DMS 273 (cell line): Measurements from ENCODE around the gene PRSS1.
"Not testable (repeated sequence)": the region's sequence is repeated elsewhere in the genome, so short reads cannot be mapped to it uniquely, and the experiment has no call there.

ENCODE experiments used
- DNase-seq: peaks from one replicate; lab custom pipeline; 2025; ENCODE audit not compliant: unreplicated experiment; lab: John Stamatoyannopoulos, UW

The PRSS1 gene

DNA sequence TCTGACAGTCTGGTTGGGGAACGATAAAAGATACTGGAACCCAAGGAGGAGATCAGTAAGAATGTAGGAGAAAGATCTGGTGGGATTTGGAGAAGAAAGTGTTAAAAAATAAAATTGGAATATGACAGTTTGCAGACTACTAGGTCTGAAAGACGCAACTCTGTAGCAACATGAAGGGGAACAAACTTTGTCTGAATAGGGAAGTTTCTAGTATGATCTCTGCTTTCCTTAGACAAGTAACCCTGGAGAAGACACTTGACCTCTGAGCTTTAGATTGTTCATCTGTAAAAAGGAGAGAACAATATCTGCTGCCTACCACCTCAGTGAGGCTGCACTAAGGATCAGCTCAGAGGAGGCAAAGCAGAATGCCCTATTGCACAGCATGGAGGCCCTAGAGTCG is 3.0 kb upstream of the PRSS1 start:
- DNase-seq: no peak

DNA sequence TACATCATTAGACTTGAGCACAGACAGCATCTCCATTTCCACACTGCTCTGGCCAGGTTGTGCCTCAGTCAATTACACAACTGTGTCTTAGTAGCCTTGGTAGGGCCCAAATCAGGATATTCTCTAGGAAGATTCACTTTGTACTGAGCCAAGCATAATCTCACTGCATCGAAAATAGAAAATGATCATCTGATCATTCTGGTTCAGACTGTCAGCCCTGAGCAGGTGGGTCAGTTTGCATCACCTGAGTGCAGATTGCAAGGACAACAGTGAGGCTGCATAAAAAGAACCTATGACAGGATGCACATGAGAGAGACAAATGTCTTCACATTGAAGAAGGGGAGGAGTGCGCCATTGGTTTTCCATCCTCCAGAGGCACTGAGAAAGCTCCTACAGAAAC is 862 bp upstream of the PRSS1 start:
- not testable (repeated sequence) for DNase-seq

DNA sequence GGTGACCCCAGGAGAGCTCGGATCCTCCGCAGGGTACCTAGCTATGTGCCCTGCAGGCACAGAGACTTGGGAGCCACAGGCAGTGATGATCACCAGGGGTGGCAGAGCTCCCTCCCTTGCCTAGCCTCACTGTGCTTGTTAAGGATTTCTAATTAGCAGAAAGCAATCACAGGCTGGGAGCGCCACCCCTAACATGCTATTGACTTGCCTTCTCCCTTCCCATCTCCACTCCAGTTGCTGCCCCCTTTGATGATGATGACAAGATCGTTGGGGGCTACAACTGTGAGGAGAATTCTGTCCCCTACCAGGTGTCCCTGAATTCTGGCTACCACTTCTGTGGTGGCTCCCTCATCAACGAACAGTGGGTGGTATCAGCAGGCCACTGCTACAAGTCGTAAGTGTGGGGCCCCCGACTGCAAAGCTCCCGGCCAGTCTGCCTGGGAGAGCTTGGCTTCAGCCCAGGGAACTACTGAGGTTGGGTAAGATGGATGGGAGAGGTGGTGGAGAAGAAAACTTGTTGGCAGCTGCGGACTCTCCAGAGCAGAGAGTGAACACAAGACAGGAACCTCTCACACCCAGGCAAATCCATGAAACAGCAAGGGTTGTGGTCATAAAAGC is 1.2 kb downstream of the PRSS1 start:
- no peak for DNase-seq

DNA sequence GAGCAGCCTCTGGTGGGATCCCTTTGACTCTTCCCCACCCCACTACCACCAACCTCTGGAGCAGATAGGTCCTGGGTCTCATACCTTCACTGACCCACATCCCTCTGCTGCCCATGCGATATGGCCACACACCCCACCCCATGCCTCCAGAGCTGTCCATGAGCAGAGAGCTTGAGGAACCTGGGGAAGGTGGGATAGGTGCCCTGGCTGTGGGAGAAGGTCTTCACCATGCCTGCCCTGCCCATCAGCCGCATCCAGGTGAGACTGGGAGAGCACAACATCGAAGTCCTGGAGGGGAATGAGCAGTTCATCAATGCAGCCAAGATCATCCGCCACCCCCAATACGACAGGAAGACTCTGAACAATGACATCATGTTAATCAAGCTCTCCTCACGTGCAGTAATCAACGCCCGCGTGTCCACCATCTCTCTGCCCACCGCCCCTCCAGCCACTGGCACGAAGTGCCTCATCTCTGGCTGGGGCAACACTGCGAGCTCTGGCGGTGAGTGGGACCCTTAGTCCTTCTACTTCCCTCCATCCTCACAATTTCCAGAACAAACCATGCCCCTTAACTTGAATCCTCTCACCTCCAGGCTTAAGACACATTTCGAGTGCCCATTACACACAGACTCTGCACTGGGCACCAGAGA is 2.4 kb downstream of the PRSS1 start:
- DNase-seq: not testable (repeated sequence)

DNA sequence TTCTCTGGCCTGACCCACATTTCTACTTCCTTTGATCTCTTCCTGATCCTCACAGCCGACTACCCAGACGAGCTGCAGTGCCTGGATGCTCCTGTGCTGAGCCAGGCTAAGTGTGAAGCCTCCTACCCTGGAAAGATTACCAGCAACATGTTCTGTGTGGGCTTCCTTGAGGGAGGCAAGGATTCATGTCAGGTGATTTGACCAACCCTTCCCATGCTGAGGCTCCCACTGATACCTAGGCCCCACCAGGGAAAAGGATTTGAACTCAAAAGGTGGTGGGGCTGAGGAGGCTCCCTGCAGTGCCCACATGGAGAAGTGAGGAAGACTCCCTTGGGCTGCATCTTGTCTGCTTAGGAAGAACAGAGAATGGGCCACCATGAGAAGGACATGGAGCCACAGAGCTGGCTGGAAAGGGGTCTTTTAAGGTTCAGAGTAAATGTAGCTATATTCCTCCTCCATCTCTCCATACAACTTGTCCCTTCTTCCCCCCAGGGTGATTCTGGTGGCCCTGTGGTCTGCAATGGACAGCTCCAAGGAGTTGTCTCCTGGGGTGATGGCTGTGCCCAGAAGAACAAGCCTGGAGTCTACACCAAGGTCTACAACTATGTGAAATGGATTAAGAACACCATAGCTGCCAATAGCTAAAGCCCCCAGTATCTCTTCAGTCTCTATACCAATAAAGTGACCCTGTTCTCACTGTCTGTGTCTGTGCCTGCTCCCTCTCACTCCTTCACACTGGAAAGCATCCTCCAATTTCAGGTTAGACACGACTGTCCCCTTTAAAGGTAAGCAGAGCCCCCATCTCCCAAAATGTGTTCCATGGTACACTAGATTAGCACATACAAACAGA is 3.3 kb downstream of the PRSS1 start:
- no peak for DNase-seq

DNA sequence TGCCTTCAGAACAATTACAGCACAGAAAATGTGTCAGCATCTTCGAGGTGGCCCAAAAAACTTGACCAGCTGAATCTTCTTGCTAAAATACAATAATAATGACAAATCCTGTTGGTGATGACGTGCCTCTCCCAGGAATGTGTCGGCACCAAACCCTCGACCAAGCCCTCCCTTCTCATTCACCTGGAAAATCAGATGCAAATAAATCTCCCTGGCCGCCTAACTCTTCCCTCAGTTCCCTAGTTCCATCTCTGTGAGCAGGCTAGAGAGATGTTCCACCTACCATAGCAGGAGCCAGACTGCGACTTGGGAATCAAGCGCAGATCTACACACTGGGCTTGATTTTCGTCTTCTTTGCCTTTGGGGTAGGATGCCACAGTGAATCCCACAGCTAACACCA is 4.1 kb downstream of the PRSS1 start:
- no peak for DNase-seq

DNA sequence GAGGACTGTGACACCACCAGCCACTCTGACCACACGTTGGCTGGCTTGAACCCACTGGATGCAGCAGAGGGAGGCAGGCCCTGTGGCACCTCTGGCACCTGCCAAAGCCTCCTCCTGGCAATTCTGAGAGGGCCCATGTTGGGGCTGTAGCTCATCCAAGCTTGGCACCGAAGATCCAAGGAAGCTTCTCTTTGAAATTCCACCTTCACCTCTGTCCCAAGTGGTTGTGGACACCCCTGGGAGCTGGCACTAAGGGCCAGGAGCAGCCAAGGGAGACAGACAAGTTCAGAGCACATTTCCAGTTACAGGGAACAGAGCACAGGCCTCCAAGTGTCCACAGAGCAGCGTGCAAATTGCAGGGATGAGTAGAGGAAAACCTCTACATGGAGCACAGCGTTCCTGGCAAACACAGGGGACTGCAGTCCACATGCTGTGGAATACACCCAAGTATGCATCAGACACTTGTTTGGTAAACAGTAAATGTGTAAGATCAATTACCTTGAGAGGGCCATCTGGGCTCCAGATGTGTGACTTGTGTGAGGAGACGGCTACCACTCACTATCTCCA is 4.7 kb downstream of the PRSS1 start:
- DNase-seq: not testable (repeated sequence)

DNA sequence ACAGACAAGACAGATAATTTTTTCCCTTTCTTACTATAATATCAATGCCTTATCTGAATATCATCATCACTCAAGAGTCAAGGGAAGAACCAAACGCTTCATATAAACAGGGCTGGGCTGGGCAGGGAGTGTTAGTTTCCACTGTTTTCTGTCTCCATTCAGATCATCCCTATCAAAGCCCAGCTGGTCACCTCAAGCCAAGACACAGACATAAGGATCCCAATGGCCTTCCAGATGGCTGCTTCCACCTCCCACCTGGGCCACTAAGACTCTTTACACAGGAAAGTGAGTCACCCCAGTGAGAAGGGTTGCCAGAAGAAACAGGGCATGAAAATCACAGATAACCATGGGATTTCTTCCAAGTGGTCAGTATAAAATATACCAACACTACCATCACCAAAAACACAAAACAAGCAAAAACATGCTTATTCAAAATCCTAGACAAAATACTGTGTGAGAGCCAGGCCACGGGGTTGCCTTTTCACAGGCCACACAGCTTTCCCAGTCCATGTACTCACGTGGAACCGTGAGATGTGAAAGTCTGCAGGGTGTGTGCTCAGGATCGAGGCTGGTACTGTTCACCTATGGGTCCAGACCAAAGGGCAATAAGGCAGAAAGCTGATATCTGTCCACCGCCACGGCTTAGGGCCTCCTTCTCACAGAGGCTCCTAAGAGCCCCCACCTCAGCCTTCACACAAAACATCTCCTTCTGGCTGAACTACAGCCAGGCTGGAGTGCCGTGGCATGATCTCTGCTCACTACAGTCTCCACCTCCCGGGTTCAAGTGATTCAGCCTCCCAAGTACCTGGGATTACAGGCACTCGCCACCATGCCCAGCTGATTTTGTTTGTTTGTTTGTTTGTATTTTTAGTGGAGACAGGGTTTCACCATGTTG is 5.7 kb downstream of the PRSS1 start:
- DNase-seq: no peak

DNA sequence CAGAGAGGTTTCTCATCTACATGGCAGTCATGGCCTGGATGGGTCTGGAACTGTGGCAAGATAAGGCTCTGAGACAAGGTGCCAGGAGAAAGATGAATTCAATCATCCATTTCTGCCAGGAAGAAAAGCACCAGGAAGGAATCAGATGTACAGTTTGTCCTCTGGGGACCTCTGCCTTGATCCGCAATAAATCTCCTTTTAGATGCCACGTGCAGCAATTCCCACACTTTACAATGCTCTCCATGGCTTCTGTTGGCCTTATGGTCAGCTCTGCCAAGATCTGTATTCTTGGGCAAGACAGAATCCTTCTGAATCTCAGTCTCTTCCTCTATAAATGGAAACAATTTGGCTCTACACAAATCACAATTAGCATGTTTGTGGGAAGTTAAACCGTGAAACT is 9.0 kb downstream of the PRSS1 start:
- DNase-seq: not testable (repeated sequence)

DNA sequence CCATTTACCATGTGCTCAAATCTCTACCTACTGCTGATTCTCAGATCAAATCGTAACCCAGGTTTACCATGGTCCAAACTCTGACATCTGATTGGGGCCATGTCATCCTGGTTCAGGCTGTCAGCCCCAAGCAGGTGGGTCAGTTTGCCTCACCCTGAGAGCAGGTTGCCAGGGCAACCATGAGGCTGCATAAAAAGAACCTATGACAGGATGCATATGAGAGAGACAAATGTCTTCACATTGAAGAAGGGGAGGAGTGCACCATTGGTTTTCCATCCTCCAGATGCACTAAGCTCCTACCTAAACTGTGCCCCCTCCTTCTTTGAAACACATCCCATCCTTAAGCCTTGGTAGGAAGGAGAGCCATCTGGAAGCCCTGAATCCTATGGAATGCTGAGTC is 10.2 kb downstream of the PRSS1 start:
- no peak for DNase-seq

DNA sequence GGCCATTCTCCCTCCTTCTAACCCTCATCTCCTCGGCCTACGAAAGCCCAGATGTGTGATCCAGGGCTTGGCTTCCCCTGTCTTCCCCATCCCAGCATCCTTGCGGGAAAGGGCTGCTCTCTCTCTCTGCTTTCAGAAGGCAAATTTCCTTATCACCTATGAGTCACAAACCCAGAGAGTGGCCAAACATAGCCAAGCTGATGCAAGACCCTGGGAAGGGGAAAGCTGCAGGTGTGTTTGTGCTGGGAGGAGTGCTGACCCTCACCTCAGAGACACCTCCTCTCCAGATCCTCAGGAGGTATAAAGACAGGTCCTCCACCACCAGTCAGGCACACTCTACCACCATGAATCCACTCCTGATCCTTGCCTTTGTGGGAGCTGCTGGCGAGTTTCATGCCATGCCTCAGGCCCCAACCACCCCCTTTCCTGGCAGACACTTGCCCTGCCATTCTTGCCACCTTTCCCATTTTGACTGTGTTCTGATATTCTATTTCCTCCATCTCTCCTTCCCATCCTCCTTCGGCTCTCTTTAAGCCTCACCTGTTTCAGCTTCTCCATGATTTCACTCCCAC is 10.9 kb downstream of the PRSS1 start:
- no peak for DNase-seq

DNA sequence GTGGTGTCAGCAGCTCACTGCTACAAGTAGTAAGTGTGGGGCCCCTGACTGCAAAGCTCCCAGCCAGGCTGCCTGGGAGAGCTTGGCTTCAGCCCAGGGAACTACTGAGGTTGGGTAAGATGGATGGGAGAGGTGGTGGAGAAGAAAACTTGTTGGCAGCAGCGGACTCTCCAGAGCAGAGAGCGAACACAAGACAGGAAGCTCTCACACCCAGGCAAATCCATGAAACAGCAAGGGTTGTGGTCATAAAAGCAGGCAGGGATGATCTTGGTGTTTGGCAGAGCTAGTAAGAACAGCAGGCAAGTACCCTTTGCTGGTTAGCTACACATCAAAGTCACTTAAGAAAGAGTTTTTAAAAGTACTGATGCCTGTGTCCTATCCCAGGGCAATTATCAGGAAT is 12.3 kb downstream of the PRSS1 start:
- DNase-seq: not testable (repeated sequence)

DNA sequence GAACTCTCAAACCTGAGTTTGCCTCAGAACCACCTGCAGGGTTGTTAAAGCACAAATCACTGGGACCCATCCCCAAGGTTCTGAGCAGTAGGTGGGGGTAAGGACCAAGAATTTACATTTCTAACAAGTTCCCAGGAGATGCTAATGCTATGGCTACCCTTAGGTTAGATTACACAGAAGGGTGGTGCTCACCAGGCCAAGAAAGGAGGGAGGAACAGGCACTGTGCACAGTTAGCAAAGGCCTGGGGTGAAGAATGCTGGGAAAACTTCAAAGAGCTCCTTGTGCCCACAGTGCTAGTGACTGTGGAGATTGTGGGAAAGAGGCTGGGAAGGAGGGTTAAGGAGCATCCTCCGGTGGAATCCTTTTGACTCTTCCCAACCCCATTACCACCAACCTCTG is 12.8 kb downstream of the PRSS1 start:
- DNase-seq: no peak

DNA sequence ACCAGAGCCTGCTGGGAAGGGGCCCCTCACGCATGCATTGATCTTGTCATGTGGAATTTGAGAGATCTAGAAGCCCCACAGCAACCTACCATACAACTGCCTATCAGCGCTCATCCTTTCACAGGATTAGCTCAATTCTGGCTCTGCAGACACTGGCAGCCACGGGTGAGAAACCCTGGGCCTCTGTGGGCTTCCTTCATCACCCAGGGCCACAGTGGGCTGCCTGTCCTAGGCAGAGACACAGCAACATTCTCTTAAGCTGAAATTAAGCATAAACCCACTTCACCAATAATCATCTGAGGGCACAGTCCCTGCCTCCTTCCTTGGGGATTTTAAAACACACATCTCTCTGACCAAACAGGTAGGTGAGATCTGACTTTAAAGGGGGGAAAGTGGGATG is 18.2 kb downstream of the PRSS1 start:
- DNase-seq: no peak

DNA sequence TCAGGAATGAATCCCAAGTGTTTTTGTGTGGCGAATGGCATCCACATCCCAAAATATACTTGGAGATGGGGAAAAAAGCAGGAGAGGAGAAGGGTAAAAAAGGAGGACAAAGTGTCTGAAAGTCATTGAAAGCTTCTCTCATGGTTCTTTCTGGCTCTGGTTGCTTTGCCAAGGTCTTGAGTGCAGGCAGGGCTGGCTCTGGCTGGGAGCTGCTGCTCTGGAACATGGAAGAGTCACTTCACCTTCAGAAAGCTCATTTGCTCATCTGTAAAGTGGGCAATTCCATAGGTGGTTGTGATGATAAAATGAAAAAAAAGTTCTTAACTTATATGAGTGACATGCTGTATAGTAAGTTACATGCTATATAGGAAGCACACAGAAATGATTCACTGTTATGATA is 18.6 kb downstream of the PRSS1 start:
- no peak for DNase-seq

DNA sequence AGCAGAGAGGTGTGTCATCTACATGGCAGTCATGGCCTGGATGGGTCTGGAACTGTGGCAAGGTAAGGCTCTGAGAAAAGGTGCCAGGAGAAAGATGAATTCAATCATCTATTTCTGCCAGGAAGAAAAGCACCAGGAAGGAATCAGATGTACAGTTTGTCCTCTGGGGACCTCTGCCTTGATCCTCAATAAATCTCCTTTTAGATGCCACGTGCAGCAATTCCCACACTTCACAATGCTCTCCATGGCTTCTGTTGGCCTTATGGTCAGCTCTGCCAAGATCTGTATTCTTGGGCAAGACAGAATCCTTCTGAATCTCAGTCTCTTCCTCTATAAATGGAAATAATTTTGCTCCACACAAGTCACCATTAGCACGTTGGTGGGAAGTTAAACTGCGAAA is 19.6 kb downstream of the PRSS1 start:
- not testable (repeated sequence) for DNase-seq

DNA sequence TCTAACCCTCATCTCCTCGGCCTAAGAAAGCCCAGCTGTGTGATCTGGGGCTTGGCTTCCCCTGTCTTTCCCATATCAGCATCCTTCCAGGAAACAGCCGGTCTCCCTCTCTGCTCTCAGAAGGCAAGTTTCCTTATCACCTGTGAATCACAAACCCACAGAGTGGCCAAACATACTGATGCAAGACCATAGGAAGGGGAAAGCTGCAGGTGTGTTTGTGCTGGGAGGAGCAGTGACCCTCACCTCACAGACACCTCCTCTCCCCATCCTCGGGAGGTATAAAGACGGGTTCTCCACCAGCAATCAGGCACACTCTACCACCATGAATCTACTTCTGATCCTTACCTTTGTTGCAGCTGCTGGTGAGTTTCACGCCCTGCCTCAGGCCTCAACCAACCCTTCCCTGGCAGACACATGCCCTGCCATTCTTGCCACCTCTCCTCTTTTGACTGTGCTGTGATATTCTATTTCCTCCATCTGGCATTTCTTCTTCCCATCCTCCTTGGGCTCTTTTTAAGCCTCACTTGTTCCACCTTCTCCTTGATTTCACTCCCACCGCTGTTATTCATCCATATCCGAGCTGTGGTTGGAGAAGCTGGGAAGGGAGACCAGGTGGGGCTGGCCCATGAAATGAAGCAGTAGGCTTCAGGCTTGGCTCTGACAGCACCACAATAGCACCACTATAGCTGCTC is 21.5 kb downstream of the PRSS1 start, which contains the start of gene PRSS2:
TSS of gene PRSS2 (plus strand) at position 310 of the 692 bp plus-strand sequence. CDS start at position 323, 13 bp downstream.
- DNase-seq: no peak

DNA sequence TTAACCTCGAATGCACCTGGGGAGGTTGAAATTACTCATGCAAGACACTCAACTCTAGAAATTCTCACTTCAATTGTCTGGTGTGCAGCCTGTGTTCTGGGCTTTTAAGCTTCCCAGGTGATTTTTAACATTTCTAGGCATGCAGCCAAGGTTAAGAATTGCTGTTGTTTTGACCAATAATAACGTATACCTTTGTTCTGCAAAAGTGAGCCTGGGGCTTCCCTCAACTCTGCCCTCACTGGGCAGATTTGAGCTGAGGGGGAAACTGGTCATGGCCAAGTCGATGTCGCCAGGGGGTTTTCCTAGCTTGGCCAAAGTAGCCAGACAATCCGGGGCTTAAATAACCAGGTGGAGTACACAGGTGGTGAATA is 22.1 kb downstream of the PRSS1 start:
- no peak for DNase-seq

DNA sequence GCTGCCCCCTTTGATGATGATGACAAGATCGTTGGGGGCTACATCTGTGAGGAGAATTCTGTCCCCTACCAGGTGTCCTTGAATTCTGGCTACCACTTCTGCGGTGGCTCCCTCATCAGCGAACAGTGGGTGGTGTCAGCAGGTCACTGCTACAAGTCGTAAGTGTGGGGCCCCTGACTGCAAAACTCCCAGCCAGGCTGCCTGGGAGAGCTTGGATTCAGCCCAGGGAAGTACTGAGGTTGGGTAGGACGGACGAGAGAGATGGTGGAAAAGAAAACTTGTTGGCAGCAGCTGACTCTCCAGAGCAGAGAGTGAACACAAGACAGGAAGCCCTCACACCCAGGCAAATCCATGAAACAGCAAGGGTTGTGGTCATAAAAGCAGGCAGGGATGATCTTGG is 22.8 kb downstream of the PRSS1 start:
- DNase-seq: no peak

DNA sequence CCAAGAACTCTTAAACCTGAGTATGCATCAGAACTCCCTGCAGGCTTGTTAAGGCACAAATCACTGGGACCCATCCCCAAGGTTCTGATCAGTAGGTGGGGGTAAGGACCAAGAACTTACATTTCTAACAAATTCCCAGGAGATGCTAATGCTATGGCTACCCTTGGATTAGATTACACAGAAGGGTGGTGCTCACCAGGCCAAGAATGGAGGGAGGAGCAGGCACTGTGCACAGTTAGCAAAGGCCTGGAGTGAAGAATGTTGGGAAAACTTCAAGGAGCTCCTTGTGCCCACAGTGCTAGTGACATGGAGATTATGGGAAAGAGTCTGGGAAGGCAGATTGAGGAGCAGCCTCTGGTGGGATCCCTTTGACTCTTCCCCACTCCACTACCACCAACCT is 23.4 kb downstream of the PRSS1 start:
- DNase-seq: no peak
